Activated T-helper 1 cell treated with anti-CD3 and anti-CD28 coated beads, Interleukin-12 subunit alpha, Interleukin-12 subunit beta, Interleukin-2, Interleukin-4 antibody, amounts not matched to agents 30 ng/mL and 10 ng/mL and 1 ng/mL, durations not matched to agents 14 hours and 24 hours and 36 hours (primary cell): ENCODE results near the gene GPHB5. TPM values are rescaled to one million over a fixed set of nuclear protein-coding genes. Genes with fewer than 3 reads are reported as not detected.
"Not testable (repeated sequence)": the region's sequence is repeated elsewhere in the genome, so short reads cannot be mapped to it uniquely, and the experiment has no call there.

Source experiments
- DNase-seq: peaks from one replicate; pipeline ENCODE4 v3.0.0; 2021; ENCODE audit warnings: low spot score
- H3K27ac Mint-ChIP-seq: one replicate; pipeline ENCODE4 v1.8.0; 2021; ENCODE audit warnings: mild to moderate bottlenecking, mixed read lengths
- H3K27me3 Mint-ChIP-seq: one replicate; pipeline ENCODE4 v1.8.0; 2022; ENCODE audit warnings: mild to moderate bottlenecking, moderate library complexity, mixed read lengths; ENCODE audit not compliant: insufficient read depth
- H3K36me3 Mint-ChIP-seq: one replicate; pipeline ENCODE4 v1.8.0; 2021; ENCODE audit warnings: low read depth, mixed read lengths
- H3K4me1 Mint-ChIP-seq: one replicate; pipeline ENCODE4 v1.8.0; 2021; ENCODE audit warnings: low read depth, mixed read lengths
- H3K4me3 Mint-ChIP-seq: one replicate; pipeline ENCODE4 v1.8.0; 2021; ENCODE audit warnings: mild to moderate bottlenecking, moderate library complexity, mixed read lengths
- H3K9me3 Mint-ChIP-seq: one replicate; pipeline ENCODE4 v1.8.0; 2021; ENCODE audit warnings: mixed read lengths
- intact Hi-C: fragments of 100-400 bp; cut with micrococcal nuclease; formaldehyde crosslinking; loops from one replicate; pipeline ENCODE4 v1.15.1; 2024
- total RNA-seq: library from RNA; stranded (reverse); gene quantifications from 2 replicates; pipeline ENCODE4 v1.2.3, GENCODE V29; 2022

GPHB5 gene
- total RNA-seq, 1 donor from 2014 or later = not detected

- Mint-ChIP-seq H3K4me3 (no peak overlapping the region), H3K27me3 (peaks cover 13% of the 10 kb centered on the region), H3K9me3 (no peaks in the 10 kb centered on the region), H3K36me3 (no peaks in the 10 kb centered on the region), H3K27ac (no peak overlapping the region), H3K4me1 (no peaks in the 10 kb centered on the region)
- no peak for DNase-seq
- intact Hi-C loops = no loop called here
Measured at GRCh38 chr14:63308723-63309317, 9.9 kb downstream of the GPHB5 start.

GRCh38 chr14:63304429-63304828 lies 14.3 kb downstream of the GPHB5 start:
- H3K36me3 Mint-ChIP-seq, H3K27me3 Mint-ChIP-seq, H3K4me3 Mint-ChIP-seq, intact Hi-C loops, DNase-seq, H3K9me3 Mint-ChIP-seq, H3K27ac Mint-ChIP-seq, H3K4me1 Mint-ChIP-seq: not testable (repeated sequence)

- H3K27me3 Mint-ChIP-seq = peaks cover 7% of the 10 kb centered on the region
- no peak overlapping the region for H3K27ac Mint-ChIP-seq
Measured at GRCh38 chr14:63301891-63302534, 16.7 kb downstream of the GPHB5 start.

GRCh38 chr14:63300854-63301253 lies 17.9 kb downstream of the GPHB5 start:
- no peaks in the 10 kb centered on the region for H3K9me3 Mint-ChIP-seq
- intact Hi-C loops = no loop called here
- peaks cover 5% of the 10 kb centered on the region for H3K27me3 Mint-ChIP-seq
- no peak overlapping the region for H3K4me3 Mint-ChIP-seq
- no peak for DNase-seq
- no peak overlapping the region for H3K27ac Mint-ChIP-seq
- H3K4me1 Mint-ChIP-seq = peaks cover 13% of the 10 kb centered on the region
- H3K36me3 Mint-ChIP-seq = no peaks in the 10 kb centered on the region

More at GRCh38 chr14:63301891-63302534, 16.7 kb downstream of the GPHB5 start:
- Mint-ChIP-seq H3K4me1 (peaks cover 6% of the 10 kb centered on the region), H3K9me3 (no peaks in the 10 kb centered on the region), H3K36me3 (no peaks in the 10 kb centered on the region), H3K4me3 (no peak overlapping the region)
- no peak for DNase-seq
- intact Hi-C loops = no loop called here

GRCh38 chr14:63299351-63300110 lies 19.2 kb downstream of the GPHB5 start:
- no peaks in the 10 kb centered on the region for H3K9me3 Mint-ChIP-seq
- intact Hi-C loops = no loop called here
- H3K27ac Mint-ChIP-seq = no peak overlapping the region
- DNase-seq = no peak
- no peaks in the 10 kb centered on the region for H3K36me3 Mint-ChIP-seq
- peaks cover 23% of the 10 kb centered on the region for H3K4me1 Mint-ChIP-seq
- H3K4me3 Mint-ChIP-seq = no peak overlapping the region
- H3K27me3 Mint-ChIP-seq = peaks cover 5% of the 10 kb centered on the region

GRCh38 chr14:63297372-63298063 lies 21.2 kb downstream of the GPHB5 start:
- intact Hi-C loops = no loop called here
- no peak overlapping the region for H3K4me3 Mint-ChIP-seq
- no peak for DNase-seq
- H3K27ac Mint-ChIP-seq = no peak overlapping the region
- H3K4me1 Mint-ChIP-seq = peaks cover 23% of the 10 kb centered on the region
- no peaks in the 10 kb centered on the region for H3K9me3 Mint-ChIP-seq
- no peaks in the 10 kb centered on the region for H3K36me3 Mint-ChIP-seq
- H3K27me3 Mint-ChIP-seq = peaks cover 8% of the 10 kb centered on the region

- DNase-seq = no peak
- peaks cover 6% of the 10 kb centered on the region for H3K27me3 Mint-ChIP-seq
- H3K4me1 Mint-ChIP-seq = peaks cover 23% of the 10 kb centered on the region
- no peaks in the 10 kb centered on the region for H3K36me3 Mint-ChIP-seq
- no peak overlapping the region for H3K4me3 Mint-ChIP-seq
- no peaks in the 10 kb centered on the region for H3K9me3 Mint-ChIP-seq
- intact Hi-C loops = no loop called here
- no peak overlapping the region for H3K27ac Mint-ChIP-seq
Measured at GRCh38 chr14:63296060-63296563, 22.6 kb downstream of the GPHB5 start.

- intact Hi-C loops = no loop called here
- Mint-ChIP-seq H3K36me3 (no peaks in the 10 kb centered on the region), H3K9me3 (no peaks in the 10 kb centered on the region), H3K27me3 (peaks cover 6% of the 10 kb centered on the region), H3K4me1 (peaks cover 23% of the 10 kb centered on the region), H3K27ac (peak overlapping the region; percentile 12), H3K4me3 (peak overlapping the region; percentile 6)
- DNase-seq = no peak
Measured at GRCh38 chr14:63295231-63295685, 23.5 kb downstream of the GPHB5 start.

- DNase-seq = no peak
- no peaks in the 10 kb centered on the region for H3K36me3 Mint-ChIP-seq
- H3K27me3 Mint-ChIP-seq = peaks cover 2% of the 10 kb centered on the region
- H3K27ac Mint-ChIP-seq = no peak overlapping the region
- H3K4me3 Mint-ChIP-seq = no peak overlapping the region
- no peaks in the 10 kb centered on the region for H3K9me3 Mint-ChIP-seq
- peaks cover 17% of the 10 kb centered on the region for H3K4me1 Mint-ChIP-seq
- intact Hi-C loops = no loop called here
Measured at GRCh38 chr14:63292805-63293204, 25.9 kb downstream of the GPHB5 start.

GRCh38 chr14:63290741-63291430 lies 27.8 kb downstream of the GPHB5 start:
- H3K4me1 Mint-ChIP-seq = peaks cover 10% of the 10 kb centered on the region
- peaks cover 2% of the 10 kb centered on the region for H3K27me3 Mint-ChIP-seq
- H3K9me3 Mint-ChIP-seq = no peaks in the 10 kb centered on the region
- H3K36me3 Mint-ChIP-seq = no peaks in the 10 kb centered on the region
- H3K4me3 Mint-ChIP-seq = no peak overlapping the region
- no peak for DNase-seq
- no peak overlapping the region for H3K27ac Mint-ChIP-seq
- intact Hi-C loops = no loop called here

GRCh38 chr14:63288853-63289252 lies 29.9 kb downstream of the GPHB5 start:
- intact Hi-C loops = no loop called here
- Mint-ChIP-seq H3K9me3 (no peaks in the 10 kb centered on the region), H3K27me3 (peaks cover 2% of the 10 kb centered on the region), H3K36me3 (no peaks in the 10 kb centered on the region), H3K27ac (no peak overlapping the region), H3K4me1 (no peaks in the 10 kb centered on the region), H3K4me3 (no peak overlapping the region)
- no peak for DNase-seq

GRCh38 chr14:63287666-63288483 lies 30.9 kb downstream of the GPHB5 start:
- no peak for DNase-seq
- H3K4me1 Mint-ChIP-seq = no peaks in the 10 kb centered on the region
- intact Hi-C loops = no loop called here
- no peaks in the 10 kb centered on the region for H3K36me3 Mint-ChIP-seq
- no peak overlapping the region for H3K27ac Mint-ChIP-seq
- H3K4me3 Mint-ChIP-seq = no peak overlapping the region
- no peaks in the 10 kb centered on the region for H3K9me3 Mint-ChIP-seq
- no peaks in the 10 kb centered on the region for H3K27me3 Mint-ChIP-seq
